ENCODE results near the gene ESYT1. TPM values are rescaled to one million over a fixed set of nuclear protein-coding genes. Genes with fewer than 3 reads are reported as not detected.

ESYT1 gene
- total and polyA plus RNA-seq, 4 donors: 41.0 to 93.5 (median 58.8) TPM

DNA sequence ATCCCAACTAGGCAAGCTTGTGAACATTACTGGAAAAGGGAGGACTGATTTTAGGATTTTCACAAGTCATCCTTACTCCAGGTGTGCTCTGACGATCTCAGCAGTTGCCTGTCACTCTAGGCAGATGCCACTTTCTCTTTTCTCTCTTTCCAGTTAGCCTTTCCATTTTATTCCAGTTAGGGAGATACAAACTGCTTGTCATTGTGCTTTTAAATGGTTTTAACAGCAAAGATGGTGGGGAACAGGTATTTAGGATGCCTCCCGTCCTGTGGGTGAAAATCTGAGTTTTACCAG, 22.5 kb upstream of the ESYT1 start (continued):
- no peak for TF ChIP-seq MAX (IDR thresholded peaks at IDR 0.05)
- TF ChIP-seq JUND (IDR thresholded peaks at IDR 0.05): no peak

DNA sequence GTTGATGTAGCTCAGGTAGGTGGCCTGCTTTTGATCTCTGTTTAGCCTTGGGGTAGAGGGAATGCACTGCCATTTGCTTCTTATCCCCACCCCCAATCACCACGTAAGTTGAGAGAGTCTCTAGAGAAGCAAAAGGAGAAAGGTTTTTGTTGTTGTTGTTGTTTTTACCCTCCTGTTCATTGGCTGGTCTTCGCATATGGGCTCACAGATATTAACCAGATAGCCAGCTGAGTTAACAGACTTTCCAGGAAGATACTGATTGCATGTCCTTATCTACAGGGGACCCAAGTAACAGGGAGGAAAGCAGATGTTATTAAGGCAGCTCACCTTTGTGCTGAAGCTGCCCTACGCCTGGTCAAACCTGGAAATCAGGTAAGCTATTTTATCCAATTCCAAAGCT, 20.8 kb upstream of the ESYT1 start:
- Histone ChIP-seq H3K4me1 (ENCODE audit: control insufficient read depth in 4 of 4, insufficient read depth in 4 of 4, low read length in 3 of 4) (peaks cover 0 to 24% (median 13%) of the 10 kb centered on the region in 4 donors), H3K9me3 (ENCODE audit: control insufficient read depth in 4 of 4, low read length in 3 of 4) (no peaks in the 10 kb centered on the region), H3K9ac (ENCODE audit: low read depth in 1 of 2, low read length in 2 of 2) (no peak overlapping the region), H3K4me3 (ENCODE audit: low read depth in 1 of 3, low read length in 3 of 3) (no peak overlapping the region), H3K27me3 (ENCODE audit: control insufficient read depth in 4 of 4, insufficient read depth in 4 of 4, low read length in 3 of 4) (no peaks in the 10 kb centered on the region), H3K27ac (ENCODE audit: low read depth in 1 of 2, low read length in 2 of 2) (no peak overlapping the region), H3K36me3 (ENCODE audit: control insufficient read depth in 4 of 4, insufficient read depth in 3 of 4, low read depth in 1 of 4, low read length in 3 of 4) (peaks cover 13 to 51% (median 46%) of the 10 kb centered on the region in 4 donors)
- WGBS: 93% methylated on average over 3 of the region's 3 CpGs
- no peak for DNase-seq (ENCODE audit: low spot score)
- no peak for TF ChIP-seq NR2F2 (IDR thresholded peaks at IDR 0.05)
- TF ChIP-seq TAF1 (conservative IDR thresholded peaks at IDR 0.05): no peak
- TF ChIP-seq ZBTB33 (IDR thresholded peaks at IDR 0.05): no peak
- no peak for TF ChIP-seq FOXA2 (IDR thresholded peaks at IDR 0.05)
- TF ChIP-seq, protein P1, sequence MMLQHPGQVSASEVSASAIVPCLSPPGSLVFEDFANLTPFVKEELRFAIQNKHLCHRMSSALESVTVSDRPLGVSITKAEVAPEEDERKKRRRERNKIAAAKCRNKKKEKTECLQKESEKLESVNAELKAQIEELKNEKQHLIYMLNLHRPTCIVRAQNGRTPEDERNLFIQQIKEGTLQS (IDR thresholded peaks at IDR 0.05): no peak

- no peak overlapping the region for H3K4me3 ChIP-seq (ENCODE audit: low read depth in 1 of 3, low read length in 3 of 3)
- H3K9me3 ChIP-seq (ENCODE audit: control insufficient read depth in 4 of 4, low read length in 3 of 4): no peaks in the 10 kb centered on the region
- no peak overlapping the region for H3K27ac ChIP-seq (ENCODE audit: low read depth in 1 of 2, low read length in 2 of 2)
- TF ChIP-seq FOXA2 (IDR thresholded peaks at IDR 0.05) (no peak), SP1 (IDR thresholded peaks at IDR 0.05) (no peak), HNF4G (IDR thresholded peaks at IDR 0.05) (no peak), YY1 (IDR thresholded peaks at IDR 0.05) (no peak), EGR1 (IDR thresholded peaks at IDR 0.05; ENCODE audit: low read depth in 2 of 2) (no peak), MAX (IDR thresholded peaks at IDR 0.05) (no peak), RXRA (IDR thresholded peaks at IDR 0.05) (no peak), GABPA (IDR thresholded peaks at IDR 0.05 in 1 of 2, conservative IDR thresholded peaks at IDR 0.05 in 1 of 2) (no peak)
- TF ChIP-seq, protein P2, sequence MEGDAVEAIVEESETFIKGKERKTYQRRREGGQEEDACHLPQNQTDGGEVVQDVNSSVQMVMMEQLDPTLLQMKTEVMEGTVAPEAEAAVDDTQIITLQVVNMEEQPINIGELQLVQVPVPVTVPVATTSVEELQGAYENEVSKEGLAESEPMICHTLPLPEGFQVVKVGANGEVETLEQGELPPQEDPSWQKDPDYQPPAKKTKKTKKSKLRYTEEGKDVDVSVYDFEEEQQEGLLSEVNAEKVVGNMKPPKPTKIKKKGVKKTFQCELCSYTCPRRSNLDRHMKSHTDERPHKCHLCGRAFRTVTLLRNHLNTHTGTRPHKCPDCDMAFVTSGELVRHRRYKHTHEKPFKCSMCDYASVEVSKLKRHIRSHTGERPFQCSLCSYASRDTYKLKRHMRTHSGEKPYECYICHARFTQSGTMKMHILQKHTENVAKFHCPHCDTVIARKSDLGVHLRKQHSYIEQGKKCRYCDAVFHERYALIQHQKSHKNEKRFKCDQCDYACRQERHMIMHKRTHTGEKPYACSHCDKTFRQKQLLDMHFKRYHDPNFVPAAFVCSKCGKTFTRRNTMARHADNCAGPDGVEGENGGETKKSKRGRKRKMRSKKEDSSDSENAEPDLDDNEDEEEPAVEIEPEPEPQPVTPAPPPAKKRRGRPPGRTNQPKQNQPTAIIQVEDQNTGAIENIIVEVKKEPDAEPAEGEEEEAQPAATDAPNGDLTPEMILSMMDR (IDR thresholded peaks at IDR 0.05; ENCODE audit: low read depth, low read length, missing input control): no peak
- TF ChIP-seq, protein P3, sequence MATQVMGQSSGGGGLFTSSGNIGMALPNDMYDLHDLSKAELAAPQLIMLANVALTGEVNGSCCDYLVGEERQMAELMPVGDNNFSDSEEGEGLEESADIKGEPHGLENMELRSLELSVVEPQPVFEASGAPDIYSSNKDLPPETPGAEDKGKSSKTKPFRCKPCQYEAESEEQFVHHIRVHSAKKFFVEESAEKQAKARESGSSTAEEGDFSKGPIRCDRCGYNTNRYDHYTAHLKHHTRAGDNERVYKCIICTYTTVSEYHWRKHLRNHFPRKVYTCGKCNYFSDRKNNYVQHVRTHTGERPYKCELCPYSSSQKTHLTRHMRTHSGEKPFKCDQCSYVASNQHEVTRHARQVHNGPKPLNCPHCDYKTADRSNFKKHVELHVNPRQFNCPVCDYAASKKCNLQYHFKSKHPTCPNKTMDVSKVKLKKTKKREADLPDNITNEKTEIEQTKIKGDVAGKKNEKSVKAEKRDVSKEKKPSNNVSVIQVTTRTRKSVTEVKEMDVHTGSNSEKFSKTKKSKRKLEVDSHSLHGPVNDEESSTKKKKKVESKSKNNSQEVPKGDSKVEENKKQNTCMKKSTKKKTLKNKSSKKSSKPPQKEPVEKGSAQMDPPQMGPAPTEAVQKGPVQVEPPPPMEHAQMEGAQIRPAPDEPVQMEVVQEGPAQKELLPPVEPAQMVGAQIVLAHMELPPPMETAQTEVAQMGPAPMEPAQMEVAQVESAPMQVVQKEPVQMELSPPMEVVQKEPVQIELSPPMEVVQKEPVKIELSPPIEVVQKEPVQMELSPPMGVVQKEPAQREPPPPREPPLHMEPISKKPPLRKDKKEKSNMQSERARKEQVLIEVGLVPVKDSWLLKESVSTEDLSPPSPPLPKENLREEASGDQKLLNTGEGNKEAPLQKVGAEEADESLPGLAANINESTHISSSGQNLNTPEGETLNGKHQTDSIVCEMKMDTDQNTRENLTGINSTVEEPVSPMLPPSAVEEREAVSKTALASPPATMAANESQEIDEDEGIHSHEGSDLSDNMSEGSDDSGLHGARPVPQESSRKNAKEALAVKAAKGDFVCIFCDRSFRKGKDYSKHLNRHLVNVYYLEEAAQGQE (IDR thresholded peaks at IDR 0.05): no peak
- peaks cover 13 to 61% (median 49%) of the 10 kb centered on the region in 4 donors for H3K36me3 ChIP-seq (ENCODE audit: control insufficient read depth in 4 of 4, insufficient read depth in 3 of 4, low read depth in 1 of 4, low read length in 3 of 4)
- H3K4me1 ChIP-seq (ENCODE audit: control insufficient read depth in 4 of 4, insufficient read depth in 4 of 4, low read length in 3 of 4): peaks cover 0 to 11% (median 7%) of the 10 kb centered on the region in 4 donors
- WGBS: 94% methylated on average over 5 of the region's 5 CpGs
- no peaks in the 10 kb centered on the region for H3K27me3 ChIP-seq (ENCODE audit: control insufficient read depth in 4 of 4, insufficient read depth in 4 of 4, low read length in 3 of 4)
- H3K9ac ChIP-seq (ENCODE audit: low read depth in 1 of 2, low read length in 2 of 2): no peak overlapping the region
- no peak for DNase-seq (ENCODE audit: low spot score)
Measured at GRCh38 chr12:56110571-56110970, 17.5 kb upstream of the ESYT1 start.

All from liver (tissue), 9 donors.